H1 (cell line): ENCODE results near the gene SSBP3. TPM values are rescaled to one million over a fixed set of nuclear protein-coding genes. Genes with fewer than 3 reads are reported as not detected.

Experiments used
- CTCF ChIA-PET: fragments of 300-600 bp; sonication (Branson Sonifier 250); formaldehyde crosslinking; loops from one replicate; lab custom pipeline; 2021; ENCODE audit not compliant: partially characterized antibody; lab: Charles Lee
- POLR2A ChIA-PET: fragments of 300-600 bp; sonication (Branson Sonifier 250); formaldehyde crosslinking; loops from one replicate; lab custom pipeline; 2021; ENCODE audit warnings: inconsistent platforms; ENCODE audit not compliant: partially characterized antibody; lab: Charles Lee
- DNase-seq, 2 experiments: peaks; one replicate each; pipeline versions ENCODE4 v3.0.0 to v3.0.0-alpha.2; 2010 to 2022; ENCODE audit warnings: low spot score in 2 of 2, low read depth in 1 of 2, mixed read lengths in 1 of 2
- FAIRE-seq: peaks from 2 replicates; lab custom pipeline; 2011; peaks lifted over from hg19 to GRCh38; lab: Jason Lieb, UNC
- H2AFZ ChIP-seq: 2 replicates; pipeline ENCODE4 v1.8.1; 2012; ENCODE audit warnings: low read length, inconsistent platforms
- H2AK5ac ChIP-seq: 2 replicates; pipeline ENCODE4 v1.6.1; 2013; ENCODE audit warnings: low read depth, low read length
- H2BK120ac ChIP-seq: replicated peaks from 2 replicates; pipeline ENCODE3; 2013; ENCODE audit warnings: low read depth, low read length, inconsistent platforms
- H2BK12ac ChIP-seq: 2 replicates; pipeline ENCODE4 v1.6.1; 2013; ENCODE audit warnings: low read depth, low read length
- H2BK15ac ChIP-seq: 2 replicates; pipeline ENCODE4 v1.6.1; 2013; ENCODE audit warnings: low read length
- H2BK20ac ChIP-seq: 2 replicates; pipeline ENCODE4 v1.6.1; 2013; ENCODE audit warnings: low read length
- H2BK5ac ChIP-seq: 2 replicates; pipeline ENCODE4 v1.6.1; 2013; ENCODE audit warnings: low read depth, low read length
- H3K14ac ChIP-seq: 2 replicates; pipeline ENCODE4 v1.6.1; 2013; ENCODE audit warnings: inconsistent platforms; ENCODE audit not compliant: insufficient read length
- H3K18ac ChIP-seq: 2 replicates; pipeline ENCODE4 v1.6.1; 2013; ENCODE audit warnings: low read length; ENCODE audit errors: extremely low read depth
- H3K23ac ChIP-seq: 2 replicates; pipeline ENCODE4 v1.6.1; 2013; ENCODE audit warnings: inconsistent platforms; ENCODE audit not compliant: insufficient read length
- H3K23me2 ChIP-seq: 2 replicates; pipeline ENCODE4 v1.6.1; 2013; ENCODE audit warnings: low read depth, low read length
- H3K27ac ChIP-seq: 2 replicates; pipeline ENCODE4 v1.6.1; 2011; ENCODE audit warnings: low read depth, low read length, inconsistent platforms
- H3K27me3 ChIP-seq, 4 experiments: replicated peaks in 1 of 4; 1 replicate in 1 of 4; 2 replicates in 3 of 4; pipeline versions ENCODE4 v1.6.1 to v1.8.1; 2011 to 2013; ENCODE audit warnings: low read length in 3 of 4, mild to moderate bottlenecking in 3 of 4, inconsistent platforms in 2 of 4, mixed read lengths in 2 of 4, moderate library complexity in 1 of 4; ENCODE audit not compliant: control insufficient read depth in 3 of 4, insufficient read depth in 3 of 4; ENCODE audit errors: extremely low read depth in 1 of 4
- H3K36me3 ChIP-seq, 4 experiments: 2 replicates each; pipeline versions ENCODE4 v1.6.1 to v1.8.1; 2011 to 2013; ENCODE audit warnings: mild to moderate bottlenecking in 4 of 4, low read length in 3 of 4, moderate library complexity in 2 of 4, control low read depth in 1 of 4, inconsistent platforms in 1 of 4; ENCODE audit not compliant: insufficient read depth in 4 of 4, control insufficient read depth in 2 of 4
- H3K4ac ChIP-seq: replicated peaks from 2 replicates; pipeline ENCODE3; 2013; ENCODE audit warnings: low read length, low read depth, mixed read lengths, inconsistent platforms; ENCODE audit not compliant: insufficient read length
- H3K4me1 ChIP-seq, 4 experiments: replicated peaks in 1 of 4; 1 replicate in 1 of 4; 2 replicates in 3 of 4; pipeline versions ENCODE4 v1.6.1 to v1.8.1; 2011 to 2013; ENCODE audit warnings: low read length in 3 of 4, inconsistent platforms in 2 of 4, mixed read lengths in 1 of 4; ENCODE audit not compliant: insufficient read depth in 4 of 4, control insufficient read depth in 3 of 4
- H3K4me2 ChIP-seq, 2 experiments: 2 replicates each; pipeline versions ENCODE4 v1.6.1 to v1.8.1; 2011 to 2013; ENCODE audit warnings: low read depth in 2 of 2, low read length in 2 of 2, control low read depth in 1 of 2, inconsistent platforms in 1 of 2, mild to moderate bottlenecking in 1 of 2; ENCODE audit not compliant: insufficient read depth in 1 of 2
- H3K4me3 ChIP-seq, 4 experiments: fragments of 200-600, 300-600 bp in 1 of 4; sonication (generic), shearing (Covaris generic), sonication (Bioruptor Twin) in 1 of 4; 2 replicates each; pipeline versions ENCODE4 v1.5.1 to v1.8.1; 2011 to 2016; ENCODE audit warnings: low read length in 4 of 4, low read depth in 3 of 4, control low read depth in 2 of 4, inconsistent platforms in 2 of 4, mild to moderate bottlenecking in 2 of 4, mixed read lengths in 1 of 4, moderate library complexity in 1 of 4; ENCODE audit not compliant: insufficient read depth in 2 of 4; ENCODE audit errors: extremely low read depth in 1 of 4
- H3K56ac ChIP-seq: replicated peaks from 2 replicates; pipeline ENCODE3; 2013; ENCODE audit warnings: low read depth, mild to moderate bottlenecking, mixed read lengths, low read length, inconsistent platforms; ENCODE audit not compliant: insufficient read length
- H3K79me1 ChIP-seq: 2 replicates; pipeline ENCODE4 v1.6.1; 2013; ENCODE audit warnings: low read depth, low read length, control low read depth
- H3K79me2 ChIP-seq, 2 experiments: 2 replicates each; pipeline versions ENCODE4 v1.6.1 to v1.8.1; 2012 to 2013; ENCODE audit warnings: low read length in 2 of 2, mild to moderate bottlenecking in 2 of 2, inconsistent platforms in 1 of 2; ENCODE audit not compliant: insufficient read depth in 2 of 2, control insufficient read depth in 1 of 2
- H3K9ac ChIP-seq, 4 experiments: replicated peaks in 1 of 4; 1 replicate in 1 of 4; 2 replicates in 3 of 4; pipeline versions ENCODE4 v1.6.1 to v1.8.1; 2011 to 2013; ENCODE audit warnings: low read depth in 3 of 4, low read length in 3 of 4, control low read depth in 2 of 4, mild to moderate bottlenecking in 2 of 4, moderate library complexity in 2 of 4, inconsistent platforms in 1 of 4; ENCODE audit errors: extremely low read depth in 1 of 4
- H3K9me3 ChIP-seq, 2 experiments: 2 replicates each; pipeline versions ENCODE4 v1.6.1 to v1.8.1; 2012 to 2013; ENCODE audit warnings: mild to moderate bottlenecking in 2 of 2, moderate library complexity in 2 of 2, control low read depth in 1 of 2, inconsistent platforms in 1 of 2, low read depth in 1 of 2, low read length in 1 of 2, mixed read lengths in 1 of 2; ENCODE audit not compliant: insufficient read depth in 2 of 2
- H4K20me1 ChIP-seq, 2 experiments: replicated peaks in 1 of 2; 2 replicates each; pipeline versions ENCODE3 to v1.8.1; 2011 to 2013; ENCODE audit warnings: inconsistent platforms in 2 of 2, low read length in 2 of 2, mild to moderate bottlenecking in 1 of 2; ENCODE audit not compliant: insufficient read depth in 2 of 2, control insufficient read depth in 1 of 2
- H4K5ac ChIP-seq: 2 replicates; pipeline ENCODE4 v1.6.1; 2013; ENCODE audit warnings: low read length, low read depth, mixed read lengths, inconsistent platforms; ENCODE audit not compliant: insufficient read length
- H4K8ac ChIP-seq: 2 replicates; pipeline ENCODE4 v1.8.0; 2013; ENCODE audit warnings: mild to moderate bottlenecking, moderate library complexity, low read length, inconsistent platforms; ENCODE audit not compliant: insufficient read depth; ENCODE audit errors: extremely low read depth
- H4K91ac ChIP-seq: replicated peaks from 2 replicates; pipeline ENCODE3; 2013; ENCODE audit warnings: low read length, mixed read lengths, inconsistent platforms; ENCODE audit not compliant: insufficient read length
- WGBS, 2 experiments: shearing (Covaris generic) in 1 of 2; methylation state at CpG; one replicate each; pipeline versions ENCODE4 v1.1.6 to v1.1.7; 2013 to 2015; ENCODE audit warnings: low lambda C conversion rate in 2 of 2, mixed read lengths in 2 of 2, inconsistent platforms in 1 of 2, low coverage in 1 of 2, missing lambda C conversion rate in 1 of 2; ENCODE audit not compliant: insufficient replicate concordance in 2 of 2, insufficient coverage in 1 of 2, insufficient read length in 1 of 2; ENCODE audit errors: extremely low coverage in 1 of 2, missing lambda C conversion rate in 1 of 2; 5-methylcytosine and 5-hydroxymethylcytosine counted together
- polyA plus RNA-seq, 7 experiments: library from polyadenylated mRNA; depleted of rRNA in 3 of 7; stranded (reverse) in 5 of 7; unstranded in 2 of 7; fragments of >200 nt in 5 of 7; fragments of 200-250 nt in 2 of 7; gene quantifications; 1 replicate in 5 of 7; 2 replicates in 1 of 7; 4 replicates in 1 of 7; pipeline versions ENCODE4 v1.2.1 to v1.2.3, GENCODE V29; 2011 to 2013; ENCODE audit warnings: missing spikeins in 2 of 7, mixed read lengths in 2 of 7
- total RNA-seq: library from RNA; stranded (reverse); fragmentation: NEBNext Ultra II Directional; extraction: Animal tissue kit (Norgen Biotek cat#: 25700); gene quantifications from 2 replicates; pipeline ENCODE4 v1.2.1, GENCODE V29; 2021

SSBP3 gene
- total and polyA plus RNA-seq, 2 of the 8 experiments (the other 6 are each of a cell fraction or from before 2014, with no cell fraction given), result 99.7 to 133 TPM

DNA sequence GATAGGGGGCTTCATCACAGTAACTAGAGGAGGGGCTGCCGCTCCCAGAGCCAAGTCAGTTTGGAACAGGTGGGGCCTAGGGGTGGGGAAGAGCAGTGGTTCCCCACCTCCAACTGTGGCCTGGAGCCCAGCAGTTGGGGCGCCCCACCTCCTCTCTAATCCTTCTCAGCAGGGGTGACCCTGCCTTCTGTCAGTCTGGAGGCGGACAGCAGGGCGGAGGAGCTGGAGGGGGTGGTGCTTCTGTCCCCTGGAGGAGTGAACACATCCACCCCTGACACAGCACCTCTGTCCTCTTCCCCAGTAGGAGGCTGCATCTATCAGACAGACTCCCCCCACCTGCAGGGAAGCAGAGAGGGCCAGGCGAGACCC, 132.4 kb downstream of the SSBP3 start:
- CTCF ChIA-PET, result interaction anchor here (0.6 to 5.8 kb wide), 26 partner anchors 10 to 575 kb away, joined by 3 to 36 read pairs (median 4); no protein-coding TSS in a partner anchor

More for the DNA sequence above, 132.4 kb downstream of the SSBP3 start:
- Histone ChIP-seq H4K91ac (no peak overlapping the region), H3K27me3 (no peaks in the 10 kb centered on the region), H3K56ac (no peak overlapping the region), H3K4ac (no peak overlapping the region), H2BK20ac (no peak overlapping the region), H3K4me1 (peaks cover 9 to 28% (median 21%) of the 10 kb centered on the region in 4 experiments), H3K79me1 (peaks cover 32% of the 10 kb centered on the region; the same call in 1 of the 2 replicates), H3K27ac (no peak overlapping the region), H2BK12ac (no peak overlapping the region), H3K9ac (no peak overlapping the region), H2AK5ac (no peak overlapping the region), H2BK15ac (no peak overlapping the region), H4K20me1 (peaks cover 18 to 21% of the 10 kb centered on the region in 2 experiments), H2AFZ (no peak overlapping the region), H3K23me2 (no peaks in the 10 kb centered on the region), H4K5ac (no peak overlapping the region), H3K4me2 (peak overlapping the region; percentile 1 to 27; a peak in 2 of 4 replicates), H3K79me2 (peaks cover 0 to 81% of the 10 kb centered on the region in 2 experiments; a peak in 2 of 4 replicates), H3K4me3 (no peak overlapping the region), H4K8ac (no peak overlapping the region), H3K36me3 (no peaks in the 10 kb centered on the region), H3K14ac (no peak overlapping the region), H3K9me3 (no peaks in the 10 kb centered on the region), H2BK120ac (no peak overlapping the region), H2BK5ac (peak overlapping the region; percentile 54; the same call in 1 of the 2 replicates), H3K18ac (peak overlapping the region; percentile 44; the same call in 1 of the 2 replicates), H3K23ac (no peak overlapping the region)
- DNase-seq (no peak), FAIRE-seq (no peak)
- WGBS, 2 experiments, result 52% methylated on average over 5 of the region's 5 CpGs; no CpG with 5 or more reads in 1 of the 2 experiments
- POLR2A ChIA-PET, result interaction anchor here (0.7 to 2.6 kb wide), 3 partner anchors 9 to 134 kb away, joined by 3 to 9 read pairs (median 4); no protein-coding TSS in a partner anchor
